A549 treated with Mapracorat at 1 μM for 4 hours (cell line): ENCODE measurements around the gene AFF3. TPM values are rescaled to one million over a fixed set of nuclear protein-coding genes. Genes with fewer than 3 reads are reported as not detected.

Experiments
- total RNA-seq: library from RNA; stranded (reverse); fragments of 200-300 nt; extraction: Qiagen RNA extraction; gene quantifications from 5 replicates; pipeline ENCODE4 v1.2.3, GENCODE V29; 2022

AFF3 gene, protein sequence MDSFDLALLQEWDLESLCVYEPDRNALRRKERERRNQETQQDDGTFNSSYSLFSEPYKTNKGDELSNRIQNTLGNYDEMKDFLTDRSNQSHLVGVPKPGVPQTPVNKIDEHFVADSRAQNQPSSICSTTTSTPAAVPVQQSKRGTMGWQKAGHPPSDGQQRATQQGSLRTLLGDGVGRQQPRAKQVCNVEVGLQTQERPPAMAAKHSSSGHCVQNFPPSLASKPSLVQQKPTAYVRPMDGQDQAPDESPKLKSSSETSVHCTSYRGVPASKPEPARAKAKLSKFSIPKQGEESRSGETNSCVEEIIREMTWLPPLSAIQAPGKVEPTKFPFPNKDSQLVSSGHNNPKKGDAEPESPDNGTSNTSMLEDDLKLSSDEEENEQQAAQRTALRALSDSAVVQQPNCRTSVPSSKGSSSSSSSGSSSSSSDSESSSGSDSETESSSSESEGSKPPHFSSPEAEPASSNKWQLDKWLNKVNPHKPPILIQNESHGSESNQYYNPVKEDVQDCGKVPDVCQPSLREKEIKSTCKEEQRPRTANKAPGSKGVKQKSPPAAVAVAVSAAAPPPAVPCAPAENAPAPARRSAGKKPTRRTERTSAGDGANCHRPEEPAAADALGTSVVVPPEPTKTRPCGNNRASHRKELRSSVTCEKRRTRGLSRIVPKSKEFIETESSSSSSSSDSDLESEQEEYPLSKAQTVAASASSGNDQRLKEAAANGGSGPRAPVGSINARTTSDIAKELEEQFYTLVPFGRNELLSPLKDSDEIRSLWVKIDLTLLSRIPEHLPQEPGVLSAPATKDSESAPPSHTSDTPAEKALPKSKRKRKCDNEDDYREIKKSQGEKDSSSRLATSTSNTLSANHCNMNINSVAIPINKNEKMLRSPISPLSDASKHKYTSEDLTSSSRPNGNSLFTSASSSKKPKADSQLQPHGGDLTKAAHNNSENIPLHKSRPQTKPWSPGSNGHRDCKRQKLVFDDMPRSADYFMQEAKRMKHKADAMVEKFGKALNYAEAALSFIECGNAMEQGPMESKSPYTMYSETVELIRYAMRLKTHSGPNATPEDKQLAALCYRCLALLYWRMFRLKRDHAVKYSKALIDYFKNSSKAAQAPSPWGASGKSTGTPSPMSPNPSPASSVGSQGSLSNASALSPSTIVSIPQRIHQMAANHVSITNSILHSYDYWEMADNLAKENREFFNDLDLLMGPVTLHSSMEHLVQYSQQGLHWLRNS (N-terminal part only)
- total RNA-seq, result 0.01 to 0.08 TPM (median 0.08 TPM) in 3 of 5 replicates, not detected in the others

GRCh38 chr2:100142393-100142792, at the start of gene AFF3:
TSS of gene AFF3 (minus strand) at chr2:100142590. CDS start at chr2:100104454, 38,136 bp downstream.

Other genes starting within 250 kb of the AFF3 start
- gene LONRF2, start 179.9 kb upstream of the AFF3 start, total RNA-seq, result 1.7 to 3.0 TPM (median 2.6 TPM) in 5 replicates